HG02870 (cell line): Measurements from ENCODE around the gene FILIP1.
"Not testable (repeated sequence)": the region's sequence is repeated elsewhere in the genome, so short reads cannot be mapped to it uniquely, and the experiment has no call there.

Source experiments
- ATAC-seq: cut with Tn5 transposase; IDR thresholded peaks from one replicate; pipeline ENCODE4 v1.9.1; 2021; ENCODE audit warnings: mild to moderate bottlenecking, moderate library complexity; ENCODE audit not compliant: unreplicated experiment

Gene FILIP1

GRCh38 chr6:75421316-75422023 lies 72.1 kb downstream of the FILIP1 start:
- no peak for ATAC-seq

- no peak for ATAC-seq
Measured at GRCh38 chr6:75419980-75420379, 73.6 kb downstream of the FILIP1 start.

- no peak for ATAC-seq
Measured at GRCh38 chr6:75419416-75419815, 74.2 kb downstream of the FILIP1 start.

GRCh38 chr6:75418233-75418632 lies 75.4 kb downstream of the FILIP1 start:
- no peak for ATAC-seq

GRCh38 chr6:75416443-75416842 lies 77.2 kb downstream of the FILIP1 start:
- no peak for ATAC-seq

- no peak for ATAC-seq
Measured at GRCh38 chr6:75415804-75416203, 77.8 kb downstream of the FILIP1 start.

GRCh38 chr6:75414445-75415021 lies 79.1 kb downstream of the FILIP1 start:
- ATAC-seq = no peak

- no peak for ATAC-seq
Measured at GRCh38 chr6:75412969-75413662, 80.5 kb downstream of the FILIP1 start.

GRCh38 chr6:75410564-75410963 lies 83.0 kb downstream of the FILIP1 start:
- not testable (repeated sequence) for ATAC-seq

- no peak for ATAC-seq
Measured at GRCh38 chr6:75409928-75410327, 83.7 kb downstream of the FILIP1 start.

- ATAC-seq = no peak
Measured at GRCh38 chr6:75409286-75409685, 84.3 kb downstream of the FILIP1 start.

- no peak for ATAC-seq
Measured at GRCh38 chr6:75403563-75404080, 90.0 kb downstream of the FILIP1 start.

- no peak for ATAC-seq
Measured at GRCh38 chr6:75402296-75402695, 91.3 kb downstream of the FILIP1 start.

- ATAC-seq = no peak
Measured at GRCh38 chr6:75397656-75398465, 95.7 kb downstream of the FILIP1 start.

GRCh38 chr6:75397171-75397570 lies 96.4 kb downstream of the FILIP1 start:
- no peak for ATAC-seq

GRCh38 chr6:75396005-75396800 lies 97.4 kb downstream of the FILIP1 start:
- ATAC-seq = no peak

- no peak for ATAC-seq
Measured at GRCh38 chr6:75393806-75394205, 99.8 kb downstream of the FILIP1 start.

- no peak for ATAC-seq
Measured at GRCh38 chr6:75391276-75391675, 102.3 kb downstream of the FILIP1 start.

GRCh38 chr6:75386050-75386770 lies 107.4 kb downstream of the FILIP1 start:
- ATAC-seq = no peak

- ATAC-seq = no peak
Measured at GRCh38 chr6:75384116-75384515, 109.5 kb downstream of the FILIP1 start.
